Heart left ventricle (tissue), 13 donors: ENCODE measurements around the gene MAP3K5.

Experiments
- CTCF ChIP-seq, 12 donors: fragments of 200-600 bp; sonication (generic) in 4 of 12; IDR thresholded peaks; one replicate each; pipeline versions ENCODE4 v1.5.0 to v1.8.0; 2018 to 2022; ENCODE audit warnings: antibody characterized with exemption in 12 of 12, mild to moderate bottlenecking in 5 of 12
- POLR2A ChIP-seq, 2 donors: fragments of 450-650 bp; IDR thresholded peaks; one replicate each; pipeline ENCODE4 v1.6.1; 2017; ENCODE audit warnings: antibody characterized with exemption in 2 of 2, mild to moderate bottlenecking in 2 of 2, moderate library complexity in 2 of 2
- donor health status: ischemic (EF 13 %, LVEDD 7.1; RV severe dilation, severe dysfunction).
- donor health status: DM: no; HTN: yes; CAD: no.
- donor health status: DM: no; HTN: no; CAD: no.
- donor health status: ischemic (EF 25% LVEDD 6.9; RV normal size, moderate dysfunction).
- donor health status: ischemic (EF 25% LVEDD 5.7; RV mildly dilated, moderate dysfunction).
- donor health status: ischemic (EF 35%, LVEDD 5.7; RV mildly dilated, moderate dysfunction).
- donor health status: nonischemic (EF 11% LVEDD 7.7; RV severe dilation, severe dysfunction).
- donor health status: DM: yes; HTN: yes; CAD: no.
- donor health status: PGD.
- donor health status: ischemic (EF 29% LVEDD 5.4; RV normal size, mild dysfunction).
- donor health status: nonischemic (EF 23%, LVEDD 6.1; RV moderate dilation, normal function).

GRCh38 chr6:136539967-136540652, 252.2 kb downstream of the MAP3K5 start:
- no peak for TF ChIP-seq CTCF (IDR thresholded peaks at IDR 0.05)
- TF ChIP-seq POLR2A (IDR thresholded peaks at IDR 0.05) = no peak
